Measurements from ENCODE around the gene POC5.

DNA sequence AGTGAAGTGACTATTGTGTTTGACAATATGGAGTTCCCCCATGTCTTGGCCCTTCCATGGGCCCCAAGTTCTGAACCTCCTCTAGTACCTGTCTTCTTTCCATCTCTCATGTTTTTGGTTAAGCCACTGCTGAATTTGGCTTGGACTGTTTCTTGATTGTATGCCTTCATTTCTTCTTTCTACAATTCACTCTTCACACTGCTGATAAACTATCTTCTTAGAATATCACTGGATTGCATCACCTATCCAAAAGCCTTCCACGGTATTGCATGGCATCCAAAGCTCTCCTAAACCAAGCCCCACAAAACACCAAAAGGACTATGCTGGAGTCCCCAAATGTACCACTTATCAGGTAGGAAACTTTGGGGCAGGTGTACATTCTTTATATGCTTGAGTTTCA, 4.3 kb upstream of the POC5 start:
- TF ChIP-seq CTCF (conservative IDR thresholded peaks at IDR 0.05; ENCODE audit: low read depth, low read length), result no peak
- TF ChIP-seq MXI1 (IDR thresholded peaks at IDR 0.05; ENCODE audit: borderline replicate concordance, low read depth, low read length), result no peak
- TF ChIP-seq RFX5 (IDR thresholded peaks at IDR 0.05; ENCODE audit: low read depth, low read length), result no peak
- TF ChIP-seq POLR2A (IDR thresholded peaks at IDR 0.05; ENCODE audit: low read depth, low read length), result no peak

Measured in IMR-90 (cell line).